H1 (cell line): ENCODE data around the gene HIVEP3. TPM values are rescaled to one million over a fixed set of nuclear protein-coding genes. Genes with fewer than 3 reads are reported as not detected.

Experiments used
- CTCF ChIA-PET: fragments of 300-600 bp; sonication (Branson Sonifier 250); formaldehyde crosslinking; loops from one replicate; lab custom pipeline; 2021; ENCODE audit not compliant: partially characterized antibody; lab: Charles Lee
- POLR2A ChIA-PET: fragments of 300-600 bp; sonication (Branson Sonifier 250); formaldehyde crosslinking; loops from one replicate; lab custom pipeline; 2021; ENCODE audit warnings: inconsistent platforms; ENCODE audit not compliant: partially characterized antibody; lab: Charles Lee
- DNase-seq, 2 experiments: peaks; one replicate each; pipeline versions ENCODE4 v3.0.0 to v3.0.0-alpha.2; 2010 to 2022; ENCODE audit warnings: low spot score in 2 of 2, low read depth in 1 of 2, mixed read lengths in 1 of 2
- FAIRE-seq: peaks from 2 replicates; lab custom pipeline; 2011; peaks lifted over from hg19 to GRCh38; lab: Jason Lieb, UNC
- H2AFZ ChIP-seq: 2 replicates; pipeline ENCODE4 v1.8.1; 2012; ENCODE audit warnings: low read length, inconsistent platforms
- H2AK5ac ChIP-seq: 2 replicates; pipeline ENCODE4 v1.6.1; 2013; ENCODE audit warnings: low read depth, low read length
- H2BK120ac ChIP-seq: replicated peaks from 2 replicates; pipeline ENCODE3; 2013; ENCODE audit warnings: low read depth, low read length, inconsistent platforms
- H2BK12ac ChIP-seq: 2 replicates; pipeline ENCODE4 v1.6.1; 2013; ENCODE audit warnings: low read depth, low read length
- H2BK15ac ChIP-seq: 2 replicates; pipeline ENCODE4 v1.6.1; 2013; ENCODE audit warnings: low read length
- H2BK20ac ChIP-seq: 2 replicates; pipeline ENCODE4 v1.6.1; 2013; ENCODE audit warnings: low read length
- H2BK5ac ChIP-seq: 2 replicates; pipeline ENCODE4 v1.6.1; 2013; ENCODE audit warnings: low read depth, low read length
- H3K14ac ChIP-seq: 2 replicates; pipeline ENCODE4 v1.6.1; 2013; ENCODE audit warnings: inconsistent platforms; ENCODE audit not compliant: insufficient read length
- H3K18ac ChIP-seq: 2 replicates; pipeline ENCODE4 v1.6.1; 2013; ENCODE audit warnings: low read length; ENCODE audit errors: extremely low read depth
- H3K23ac ChIP-seq: 2 replicates; pipeline ENCODE4 v1.6.1; 2013; ENCODE audit warnings: inconsistent platforms; ENCODE audit not compliant: insufficient read length
- H3K23me2 ChIP-seq: 2 replicates; pipeline ENCODE4 v1.6.1; 2013; ENCODE audit warnings: low read depth, low read length
- H3K27ac ChIP-seq: 2 replicates; pipeline ENCODE4 v1.6.1; 2011; ENCODE audit warnings: low read depth, low read length, inconsistent platforms
- H3K27me3 ChIP-seq, 4 experiments: replicated peaks in 1 of 4; 1 replicate in 1 of 4; 2 replicates in 3 of 4; pipeline versions ENCODE4 v1.6.1 to v1.8.1; 2011 to 2013; ENCODE audit warnings: low read length in 3 of 4, mild to moderate bottlenecking in 3 of 4, inconsistent platforms in 2 of 4, mixed read lengths in 2 of 4, moderate library complexity in 1 of 4; ENCODE audit not compliant: control insufficient read depth in 3 of 4, insufficient read depth in 3 of 4; ENCODE audit errors: extremely low read depth in 1 of 4
- H3K36me3 ChIP-seq, 4 experiments: 2 replicates each; pipeline versions ENCODE4 v1.6.1 to v1.8.1; 2011 to 2013; ENCODE audit warnings: mild to moderate bottlenecking in 4 of 4, low read length in 3 of 4, moderate library complexity in 2 of 4, control low read depth in 1 of 4, inconsistent platforms in 1 of 4; ENCODE audit not compliant: insufficient read depth in 4 of 4, control insufficient read depth in 2 of 4
- H3K4ac ChIP-seq: replicated peaks from 2 replicates; pipeline ENCODE3; 2013; ENCODE audit warnings: low read length, low read depth, mixed read lengths, inconsistent platforms; ENCODE audit not compliant: insufficient read length
- H3K4me1 ChIP-seq, 4 experiments: replicated peaks in 1 of 4; 1 replicate in 1 of 4; 2 replicates in 3 of 4; pipeline versions ENCODE4 v1.6.1 to v1.8.1; 2011 to 2013; ENCODE audit warnings: low read length in 3 of 4, inconsistent platforms in 2 of 4, mixed read lengths in 1 of 4; ENCODE audit not compliant: insufficient read depth in 4 of 4, control insufficient read depth in 3 of 4
- H3K4me2 ChIP-seq, 2 experiments: 2 replicates each; pipeline versions ENCODE4 v1.6.1 to v1.8.1; 2011 to 2013; ENCODE audit warnings: low read depth in 2 of 2, low read length in 2 of 2, control low read depth in 1 of 2, inconsistent platforms in 1 of 2, mild to moderate bottlenecking in 1 of 2; ENCODE audit not compliant: insufficient read depth in 1 of 2
- H3K4me3 ChIP-seq, 4 experiments: fragments of 200-600, 300-600 bp in 1 of 4; sonication (generic), shearing (Covaris generic), sonication (Bioruptor Twin) in 1 of 4; 2 replicates each; pipeline versions ENCODE4 v1.5.1 to v1.8.1; 2011 to 2016; ENCODE audit warnings: low read length in 4 of 4, low read depth in 3 of 4, control low read depth in 2 of 4, inconsistent platforms in 2 of 4, mild to moderate bottlenecking in 2 of 4, mixed read lengths in 1 of 4, moderate library complexity in 1 of 4; ENCODE audit not compliant: insufficient read depth in 2 of 4; ENCODE audit errors: extremely low read depth in 1 of 4
- H3K56ac ChIP-seq: replicated peaks from 2 replicates; pipeline ENCODE3; 2013; ENCODE audit warnings: low read depth, mild to moderate bottlenecking, mixed read lengths, low read length, inconsistent platforms; ENCODE audit not compliant: insufficient read length
- H3K79me1 ChIP-seq: 2 replicates; pipeline ENCODE4 v1.6.1; 2013; ENCODE audit warnings: low read depth, low read length, control low read depth
- H3K79me2 ChIP-seq, 2 experiments: 2 replicates each; pipeline versions ENCODE4 v1.6.1 to v1.8.1; 2012 to 2013; ENCODE audit warnings: low read length in 2 of 2, mild to moderate bottlenecking in 2 of 2, inconsistent platforms in 1 of 2; ENCODE audit not compliant: insufficient read depth in 2 of 2, control insufficient read depth in 1 of 2
- H3K9ac ChIP-seq, 4 experiments: replicated peaks in 1 of 4; 1 replicate in 1 of 4; 2 replicates in 3 of 4; pipeline versions ENCODE4 v1.6.1 to v1.8.1; 2011 to 2013; ENCODE audit warnings: low read depth in 3 of 4, low read length in 3 of 4, control low read depth in 2 of 4, mild to moderate bottlenecking in 2 of 4, moderate library complexity in 2 of 4, inconsistent platforms in 1 of 4; ENCODE audit errors: extremely low read depth in 1 of 4
- H3K9me3 ChIP-seq, 2 experiments: 2 replicates each; pipeline versions ENCODE4 v1.6.1 to v1.8.1; 2012 to 2013; ENCODE audit warnings: mild to moderate bottlenecking in 2 of 2, moderate library complexity in 2 of 2, control low read depth in 1 of 2, inconsistent platforms in 1 of 2, low read depth in 1 of 2, low read length in 1 of 2, mixed read lengths in 1 of 2; ENCODE audit not compliant: insufficient read depth in 2 of 2
- H4K20me1 ChIP-seq, 2 experiments: replicated peaks in 1 of 2; 2 replicates each; pipeline versions ENCODE3 to v1.8.1; 2011 to 2013; ENCODE audit warnings: inconsistent platforms in 2 of 2, low read length in 2 of 2, mild to moderate bottlenecking in 1 of 2; ENCODE audit not compliant: insufficient read depth in 2 of 2, control insufficient read depth in 1 of 2
- H4K5ac ChIP-seq: 2 replicates; pipeline ENCODE4 v1.6.1; 2013; ENCODE audit warnings: low read length, low read depth, mixed read lengths, inconsistent platforms; ENCODE audit not compliant: insufficient read length
- H4K8ac ChIP-seq: 2 replicates; pipeline ENCODE4 v1.8.0; 2013; ENCODE audit warnings: mild to moderate bottlenecking, moderate library complexity, low read length, inconsistent platforms; ENCODE audit not compliant: insufficient read depth; ENCODE audit errors: extremely low read depth
- H4K91ac ChIP-seq: replicated peaks from 2 replicates; pipeline ENCODE3; 2013; ENCODE audit warnings: low read length, mixed read lengths, inconsistent platforms; ENCODE audit not compliant: insufficient read length
- ATF3 ChIP-seq: IDR thresholded peaks from 2 replicates; pipeline ENCODE4 v1.6.1; 2011; ENCODE audit warnings: low read depth, mild to moderate bottlenecking, low read length; ENCODE audit not compliant: insufficient read depth
- BCL11A ChIP-seq, 2 experiments: IDR thresholded peaks; one replicate each; pipeline ENCODE4 v1.6.1; 2011; ENCODE audit warnings: low read depth in 2 of 2, low read length in 2 of 2, mild to moderate bottlenecking in 2 of 2
- CREB1 ChIP-seq: IDR thresholded peaks from 2 replicates; pipeline ENCODE4 v1.6.1; 2012; ENCODE audit warnings: inconsistent platforms
- CTBP2 ChIP-seq: IDR thresholded peaks from 2 replicates; pipeline ENCODE4 v1.7.0; 2011; ENCODE audit warnings: borderline replicate concordance, mild to moderate bottlenecking, moderate library complexity, mixed read lengths, low read length; ENCODE audit not compliant: insufficient read depth, insufficient read length
- EGR1 ChIP-seq: IDR thresholded peaks from 2 replicates; pipeline ENCODE4 v1.6.1; 2011; ENCODE audit warnings: low read depth, low read length, borderline replicate concordance
- KDM1A ChIP-seq: fragments of 200-600, 300-600 bp; sonication (generic); IDR thresholded peaks from 2 replicates; pipeline ENCODE4 v1.7.1; 2016; ENCODE audit warnings: mild to moderate bottlenecking, low read length, borderline replicate concordance
- MAFK ChIP-seq: IDR thresholded peaks from 2 replicates; pipeline ENCODE4 v1.6.1; 2012; ENCODE audit warnings: low read depth, mild to moderate bottlenecking, improper control_type of control experiment, low read length
- PHF8 ChIP-seq: fragments of 200-600 bp; sonication (generic); conservative IDR thresholded peaks from 2 replicates; pipeline ENCODE4 v1.7.1; 2012; ENCODE audit warnings: low read depth, mild to moderate bottlenecking, inconsistent platforms, low read length, moderate library complexity
- POLR2AphosphoS5 ChIP-seq: IDR thresholded peaks from 2 replicates; pipeline ENCODE4 v1.6.1; 2011; ENCODE audit warnings: low read depth, low read length
- RBBP5 ChIP-seq: IDR thresholded peaks from 2 replicates; pipeline ENCODE4 v1.7.1; 2012; ENCODE audit warnings: low read depth, mild to moderate bottlenecking, inconsistent platforms, low read length, moderate library complexity, borderline replicate concordance
- SRF ChIP-seq: IDR thresholded peaks from 2 replicates; pipeline ENCODE4 v1.6.1; 2011; ENCODE audit warnings: mild to moderate bottlenecking, low read depth, low read length, moderate library complexity
- TAF7 ChIP-seq: optimal IDR thresholded peaks from 2 replicates; pipeline ENCODE3; 2011; ENCODE audit warnings: low read depth, mild to moderate bottlenecking, inconsistent platforms, low read length, moderate library complexity, borderline replicate concordance
- WGBS, 2 experiments: shearing (Covaris generic) in 1 of 2; methylation state at CpG; one replicate each; pipeline versions ENCODE4 v1.1.6 to v1.1.7; 2013 to 2015; ENCODE audit warnings: low lambda C conversion rate in 2 of 2, mixed read lengths in 2 of 2, inconsistent platforms in 1 of 2, low coverage in 1 of 2, missing lambda C conversion rate in 1 of 2; ENCODE audit not compliant: insufficient replicate concordance in 2 of 2, insufficient coverage in 1 of 2, insufficient read length in 1 of 2; ENCODE audit errors: extremely low coverage in 1 of 2, missing lambda C conversion rate in 1 of 2; 5-methylcytosine and 5-hydroxymethylcytosine counted together
- polyA plus RNA-seq, 7 experiments: library from polyadenylated mRNA; depleted of rRNA in 3 of 7; stranded (reverse) in 5 of 7; unstranded in 2 of 7; fragments of >200 nt in 5 of 7; fragments of 200-250 nt in 2 of 7; gene quantifications; 1 replicate in 5 of 7; 2 replicates in 1 of 7; 4 replicates in 1 of 7; pipeline versions ENCODE4 v1.2.1 to v1.2.3, GENCODE V29; 2011 to 2013; ENCODE audit warnings: missing spikeins in 2 of 7, mixed read lengths in 2 of 7
- total RNA-seq: library from RNA; stranded (reverse); fragmentation: NEBNext Ultra II Directional; extraction: Animal tissue kit (Norgen Biotek cat#: 25700); gene quantifications from 2 replicates; pipeline ENCODE4 v1.2.1, GENCODE V29; 2021

Gene HIVEP3
- total and polyA plus RNA-seq, 2 of the 8 experiments (the other 6 are each of a cell fraction or from before 2014, with no cell fraction given): 0.24 to 0.69 TPM

GRCh38 chr1:41936107-41936506, 17.4 kb upstream of the HIVEP3 start:
- H3K18ac ChIP-seq: no peak overlapping the region
- DNase-seq (no peak), FAIRE-seq (no peak)
- H3K56ac ChIP-seq: no peak overlapping the region
- no peak overlapping the region for H4K91ac ChIP-seq
- H2BK5ac ChIP-seq: no peak overlapping the region
- H3K9ac ChIP-seq: no peak overlapping the region
- no peaks in the 10 kb centered on the region for H3K79me2 ChIP-seq
- H3K79me1 ChIP-seq: no peaks in the 10 kb centered on the region
- POLR2A ChIA-PET: no interaction called here
- H2BK12ac ChIP-seq: no peak overlapping the region
- H3K27ac ChIP-seq: no peak overlapping the region
- H3K23me2 ChIP-seq: no peaks in the 10 kb centered on the region
- no peaks in the 10 kb centered on the region for H3K36me3 ChIP-seq
- no peak overlapping the region for H3K14ac ChIP-seq
- no peak overlapping the region for H2AFZ ChIP-seq
- no peak overlapping the region for H3K4me3 ChIP-seq
- no peak overlapping the region for H3K4me2 ChIP-seq
- H4K8ac ChIP-seq: no peak overlapping the region
- H2BK120ac ChIP-seq: no peak overlapping the region
- no peak overlapping the region for H3K23ac ChIP-seq
- no peak overlapping the region for H4K5ac ChIP-seq
- WGBS, 2 experiments: 73% methylated on average over 2 of the region's 2 CpGs; no CpG with 5 or more reads in 1 of the 2 experiments
- no peak overlapping the region for H2BK20ac ChIP-seq
- no peaks in the 10 kb centered on the region for H4K20me1 ChIP-seq
- H3K4me1 ChIP-seq: 0 out of 7 replicates have a peak, but pooled peaks cover 0 to 2% (median 0%) of the 10 kb centered on the region in 4 experiments
- no peak overlapping the region for H2AK5ac ChIP-seq
- CTCF ChIA-PET: interaction anchor here (1.0 to 1.2 kb wide), 2 partner anchors 10 to 362 kb away, joined by 3 to 4 read pairs; no protein-coding TSS in a partner anchor
- no peak overlapping the region for H3K4ac ChIP-seq
- H3K27me3 ChIP-seq: no peaks in the 10 kb centered on the region
- no peak overlapping the region for H2BK15ac ChIP-seq
- H3K9me3 ChIP-seq: no peaks in the 10 kb centered on the region
- no peak for TF ChIP-seq TAF7
- TF ChIP-seq CTBP2: no peak
- TF ChIP-seq SRF: no peak
- TF ChIP-seq BCL11A (IDR thresholded peaks at IDR 0.05; ENCODE audit: low read depth in 2 of 2, low read length in 2 of 2): no peak
- no peak for TF ChIP-seq KDM1A
- no peak for TF ChIP-seq MAFK
- no peak for TF ChIP-seq PHF8
- TF ChIP-seq EGR1: no peak
- TF ChIP-seq RBBP5: no peak
- no peak for TF ChIP-seq ATF3
- TF ChIP-seq POLR2AphosphoS5: no peak
- TF ChIP-seq CREB1: no peak
